GM18499 (cell line): ENCODE results near the gene CHCT1.
"Not testable (repeated sequence)": the region's sequence is repeated elsewhere in the genome, so short reads cannot be mapped to it uniquely, and the experiment has no call there.

Source experiments
- ATAC-seq: cut with Tn5 transposase; IDR thresholded peaks from one replicate; pipeline ENCODE4 v1.9.1; 2021; ENCODE audit warnings: moderate number of reproducible peaks; ENCODE audit not compliant: insufficient read depth, unreplicated experiment

The CHCT1 gene

GRCh38 chr17:60398227-60398959, 23.9 kb upstream of the CHCT1 start:
- ATAC-seq: no peak

- no peak for ATAC-seq
Measured at GRCh38 chr17:60401819-60402218, 20.5 kb upstream of the CHCT1 start.

GRCh38 chr17:60403523-60403810, 18.8 kb upstream of the CHCT1 start:
- no peak for ATAC-seq

DNA sequence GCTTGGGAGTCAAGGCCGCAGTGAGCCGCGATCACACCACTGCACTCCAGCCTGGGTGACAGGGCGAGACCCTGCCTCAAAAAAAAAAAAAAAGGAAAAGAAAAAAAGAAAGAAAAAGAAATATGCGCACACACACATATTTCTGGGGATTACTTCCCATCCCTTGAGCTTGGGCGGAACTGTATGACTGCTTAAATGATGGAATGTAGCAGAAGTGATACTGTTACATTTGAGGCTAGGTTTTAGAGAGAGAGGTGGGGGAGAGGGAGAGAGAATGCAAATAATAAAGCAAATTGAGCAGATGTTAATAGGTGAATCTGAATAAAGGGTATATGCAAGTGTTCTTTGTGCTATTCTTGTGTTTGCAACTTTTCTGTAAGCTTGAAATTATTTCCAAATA, 18.3 kb upstream of the CHCT1 start:
- ATAC-seq: no peak

- ATAC-seq: no peak
Measured at GRCh38 chr17:60406887-60407286, 15.4 kb upstream of the CHCT1 start.

DNA sequence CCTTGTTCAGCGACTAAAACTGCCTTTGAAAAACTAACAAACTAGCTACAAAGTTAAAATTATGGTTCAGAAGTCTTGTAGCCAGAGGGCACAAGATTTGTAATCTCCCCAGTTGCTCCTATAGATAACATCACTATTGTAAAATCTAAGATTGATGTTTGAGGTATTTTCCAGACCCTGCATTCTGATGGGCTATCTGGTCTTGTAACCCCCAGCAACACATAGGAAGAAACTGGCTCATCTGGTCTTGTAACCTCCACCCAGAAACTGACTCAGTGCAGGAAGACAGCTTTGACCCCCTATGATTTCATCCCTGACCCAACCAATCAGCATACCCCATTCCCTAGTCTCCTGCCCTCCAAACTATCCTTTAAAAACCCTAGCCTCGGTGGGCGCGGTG, 12.3 kb upstream of the CHCT1 start:
- ATAC-seq: no peak

- ATAC-seq: no peak
Measured at GRCh38 chr17:60412701-60413100, 9.6 kb upstream of the CHCT1 start.

DNA sequence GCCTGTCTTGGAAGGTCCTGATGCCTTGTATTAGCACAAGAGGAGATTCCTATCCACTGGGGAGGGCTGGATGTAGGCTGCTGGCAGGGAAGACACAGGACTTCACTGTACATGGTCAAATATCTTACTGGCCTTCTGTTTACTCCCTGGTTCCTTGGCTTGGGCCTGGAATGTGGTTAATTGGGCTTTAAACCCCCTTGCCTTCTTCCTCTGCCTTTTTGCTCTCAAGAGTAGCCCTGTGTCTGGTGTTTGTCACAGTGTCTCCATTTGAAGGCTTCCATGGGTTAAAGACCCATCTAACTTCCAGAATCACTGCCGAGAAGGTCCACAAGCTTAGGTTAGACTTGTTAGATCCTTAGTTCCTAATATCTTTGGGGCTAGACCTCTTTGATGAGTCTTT, 7.1 kb upstream of the CHCT1 start:
- no peak for ATAC-seq

DNA sequence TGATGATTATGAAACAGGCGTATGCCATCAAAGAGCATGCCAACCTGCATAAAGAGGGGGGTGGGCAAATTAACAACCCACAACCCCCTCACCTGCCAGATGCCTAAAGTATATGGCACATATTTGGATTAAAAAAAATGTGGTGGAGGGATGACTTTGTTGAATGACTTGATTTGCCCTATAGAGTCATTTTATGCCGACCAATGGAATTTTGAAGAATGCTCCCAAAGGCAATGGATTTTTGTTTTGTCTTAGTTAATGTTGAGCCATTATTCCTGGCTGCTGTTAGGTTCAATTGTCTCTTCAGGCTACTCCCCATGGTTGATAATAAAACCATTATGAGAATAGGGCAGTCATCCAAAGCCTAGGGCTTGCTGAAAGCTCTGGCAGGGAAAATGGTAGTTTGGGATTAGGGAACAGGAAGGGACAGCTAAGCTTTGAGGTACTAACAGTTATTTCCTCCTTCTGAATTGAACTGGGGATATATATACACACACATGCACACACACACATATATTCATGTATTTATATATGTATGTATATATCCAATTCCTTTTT, 5.8 kb upstream of the CHCT1 start:
- ATAC-seq: no peak

- ATAC-seq: not testable (repeated sequence)
Measured at GRCh38 chr17:60419003-60419402, 3.3 kb upstream of the CHCT1 start.

GRCh38 chr17:60419875-60420274, 2.4 kb upstream of the CHCT1 start:
- ATAC-seq: not testable (repeated sequence)

GRCh38 chr17:60421273-60422161, 772 bp upstream of the CHCT1 start:
- ATAC-seq: peak; percentile 50

DNA sequence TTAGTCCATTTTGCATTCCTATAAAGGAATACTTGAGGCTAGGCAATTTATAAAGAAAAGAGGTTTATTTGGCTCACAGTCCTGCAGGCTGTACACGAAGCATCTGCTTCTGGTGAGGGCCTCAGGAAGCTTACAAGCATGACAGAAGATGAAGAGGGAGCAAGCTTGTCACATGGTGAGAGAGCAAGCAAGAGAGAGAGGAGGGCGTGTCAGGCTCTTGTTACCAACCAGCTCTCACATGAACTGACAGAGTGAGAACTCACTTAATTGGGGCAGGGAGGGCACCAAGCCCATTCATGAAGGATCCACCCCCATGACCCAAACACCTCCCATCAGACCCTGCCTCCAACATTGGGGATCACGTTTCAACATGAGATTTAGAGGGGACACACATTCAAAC, 1.6 kb downstream of the CHCT1 start:
- no peak for ATAC-seq

DNA sequence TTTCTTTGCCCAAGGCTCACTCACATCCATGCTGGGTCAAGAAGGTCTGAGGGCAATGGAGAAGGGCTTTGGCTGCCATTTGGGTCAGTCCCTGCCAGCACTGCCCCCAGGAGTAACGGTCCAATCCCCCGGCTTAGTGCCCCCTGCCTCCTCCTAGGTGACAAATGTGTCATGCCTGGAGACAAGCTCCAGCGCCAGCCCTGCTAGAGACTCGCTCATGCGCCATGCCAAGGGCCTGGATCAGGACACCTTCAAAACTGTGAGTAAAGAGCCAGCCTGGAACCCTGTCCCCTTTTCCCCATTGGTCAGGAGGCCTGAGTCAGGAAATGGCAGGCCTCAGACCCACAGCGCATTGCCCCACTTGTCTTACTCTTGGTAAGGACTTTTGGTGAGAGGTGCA, 3.3 kb downstream of the CHCT1 start:
- ATAC-seq: no peak

DNA sequence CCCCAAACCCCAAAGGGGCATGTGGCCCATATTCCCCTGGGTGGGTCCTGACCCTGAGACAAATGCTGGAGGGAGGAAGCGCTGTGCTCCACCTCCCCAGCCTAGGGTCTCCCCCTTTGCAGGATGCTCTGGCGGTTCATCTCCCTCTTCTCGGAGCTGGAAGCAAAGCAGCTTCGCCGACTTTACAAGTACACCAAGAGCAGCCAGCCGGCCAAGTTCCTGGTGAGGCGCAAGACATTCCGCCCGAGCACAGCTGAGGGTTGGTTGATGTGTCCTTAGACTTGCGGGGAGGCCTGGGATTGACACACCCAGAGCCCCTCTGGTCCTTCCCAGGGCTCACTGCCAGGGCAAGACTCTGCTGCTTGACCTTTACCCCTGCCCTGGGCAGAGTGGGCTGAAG, 4.3 kb downstream of the CHCT1 start:
- no peak for ATAC-seq

- ATAC-seq: not testable (repeated sequence)
Measured at GRCh38 chr17:60428491-60428890, 6.2 kb downstream of the CHCT1 start.

DNA sequence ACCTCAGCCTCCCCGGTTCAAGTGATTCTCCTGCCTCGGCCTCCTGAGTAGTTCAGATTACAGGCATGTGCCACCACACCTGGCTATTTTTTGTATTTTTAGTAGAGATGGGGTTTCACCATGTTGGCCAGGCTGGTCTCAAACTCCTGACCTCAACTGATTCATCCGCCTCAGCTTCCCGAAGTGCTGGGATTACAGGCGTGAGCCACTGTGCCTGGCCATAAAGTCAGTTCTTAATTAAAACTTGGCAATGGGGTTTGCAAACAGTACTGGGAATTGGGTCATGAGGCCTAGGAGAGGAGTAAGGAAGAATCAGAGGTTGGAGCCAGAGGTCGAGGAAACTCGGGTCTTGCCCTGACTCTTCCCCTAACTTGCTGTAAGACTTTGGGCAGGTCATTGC, 8.3 kb downstream of the CHCT1 start:
- ATAC-seq: not testable (repeated sequence)

DNA sequence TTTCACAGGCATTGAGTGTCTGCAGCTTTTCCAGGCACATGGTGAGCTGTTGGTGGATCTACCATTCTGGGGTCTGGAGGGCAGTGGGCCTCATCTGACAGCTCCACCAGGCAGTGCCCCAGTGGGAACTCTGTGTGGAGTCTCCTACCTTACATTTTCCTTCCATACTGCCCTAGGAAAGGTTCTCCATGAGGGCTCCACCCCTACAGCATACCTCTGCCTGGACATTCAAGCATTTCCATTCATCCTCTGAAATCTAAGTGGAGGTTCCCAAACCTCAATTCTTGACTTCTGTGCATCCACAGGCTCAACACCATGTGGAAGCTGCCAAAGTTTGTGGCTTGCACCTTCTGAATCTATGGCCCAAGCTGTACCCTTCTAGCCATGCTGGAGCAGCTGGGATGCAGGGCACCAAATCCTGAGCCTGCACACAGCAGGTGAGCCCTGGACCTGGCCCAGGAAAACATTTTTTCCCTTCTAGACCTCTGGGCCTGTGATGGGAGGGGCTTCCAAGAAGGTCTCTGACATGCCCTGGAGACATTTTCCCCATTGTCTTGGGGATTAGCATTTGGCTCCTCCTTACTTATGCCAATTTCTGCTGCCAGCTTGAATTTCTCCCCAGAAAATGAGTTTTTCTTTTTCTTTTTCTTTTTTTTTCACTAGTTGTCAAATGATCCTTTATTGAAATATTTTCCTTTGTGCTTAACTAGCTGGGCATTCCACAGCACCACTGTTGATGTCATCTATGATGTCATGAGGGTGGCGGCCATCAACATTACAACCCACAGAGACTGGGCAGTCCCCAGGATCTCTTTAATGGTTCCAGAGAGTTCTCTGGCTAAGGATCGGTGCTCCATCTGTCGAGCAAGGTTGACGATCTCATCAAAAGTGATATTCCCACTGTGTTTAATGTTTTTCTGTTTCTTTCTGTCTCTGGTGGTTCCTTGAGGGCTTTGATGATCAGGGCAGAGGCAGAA, 11.0 kb downstream of the CHCT1 start:
- not testable (repeated sequence) for ATAC-seq

DNA sequence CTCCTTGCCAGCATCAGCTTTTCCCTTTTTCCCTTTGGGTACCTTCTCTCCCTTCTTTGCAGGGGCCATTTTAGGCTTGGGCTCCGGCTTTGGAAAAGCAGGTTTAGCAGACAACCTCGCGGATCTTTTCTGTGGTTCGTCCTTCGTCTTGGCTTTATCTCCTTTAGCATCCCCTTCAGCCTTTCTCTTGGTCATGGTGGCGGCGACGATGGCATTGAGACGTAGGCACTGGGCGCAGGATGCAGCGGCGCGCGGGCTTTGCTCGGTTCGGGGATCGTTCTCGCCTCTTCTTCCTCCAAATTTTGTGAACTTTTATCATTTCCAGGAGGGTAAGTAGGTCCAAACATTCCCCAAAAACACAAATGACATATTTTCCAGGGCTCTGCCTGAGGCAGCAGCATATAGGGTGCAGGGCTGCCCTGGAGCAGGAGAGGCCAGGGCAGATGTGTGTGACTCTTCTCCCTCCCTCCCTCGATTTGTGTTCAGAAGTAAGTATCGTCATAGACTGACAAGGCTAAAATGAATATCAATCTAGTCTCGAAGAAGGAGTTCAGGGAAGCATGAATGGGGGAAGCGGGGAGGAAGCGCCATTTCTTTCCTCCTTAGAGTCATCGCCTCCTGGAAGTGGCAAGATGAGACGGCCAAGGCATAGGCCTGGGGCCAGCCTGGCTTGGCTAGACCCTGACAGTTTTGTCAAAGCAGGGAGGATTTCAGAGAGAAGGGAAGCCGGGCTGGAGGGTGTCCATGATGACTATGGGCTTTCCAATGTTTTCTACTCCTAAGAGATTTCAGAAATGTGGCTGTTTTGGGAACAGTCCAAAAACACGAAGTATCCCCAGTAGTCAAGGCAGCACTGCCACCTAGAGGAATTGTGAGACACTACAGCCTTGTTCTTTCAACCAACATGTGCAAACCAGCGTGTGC, 13.2 kb downstream of the CHCT1 start:
- no peak for ATAC-seq
